ENCODE results near the gene DCDC2B. TPM values are rescaled to one million over a fixed set of nuclear protein-coding genes. Genes with fewer than 3 reads are reported as not detected.

DCDC2B gene
- total RNA-seq, 4 donors from 2014 or later, result not detected

DNA sequence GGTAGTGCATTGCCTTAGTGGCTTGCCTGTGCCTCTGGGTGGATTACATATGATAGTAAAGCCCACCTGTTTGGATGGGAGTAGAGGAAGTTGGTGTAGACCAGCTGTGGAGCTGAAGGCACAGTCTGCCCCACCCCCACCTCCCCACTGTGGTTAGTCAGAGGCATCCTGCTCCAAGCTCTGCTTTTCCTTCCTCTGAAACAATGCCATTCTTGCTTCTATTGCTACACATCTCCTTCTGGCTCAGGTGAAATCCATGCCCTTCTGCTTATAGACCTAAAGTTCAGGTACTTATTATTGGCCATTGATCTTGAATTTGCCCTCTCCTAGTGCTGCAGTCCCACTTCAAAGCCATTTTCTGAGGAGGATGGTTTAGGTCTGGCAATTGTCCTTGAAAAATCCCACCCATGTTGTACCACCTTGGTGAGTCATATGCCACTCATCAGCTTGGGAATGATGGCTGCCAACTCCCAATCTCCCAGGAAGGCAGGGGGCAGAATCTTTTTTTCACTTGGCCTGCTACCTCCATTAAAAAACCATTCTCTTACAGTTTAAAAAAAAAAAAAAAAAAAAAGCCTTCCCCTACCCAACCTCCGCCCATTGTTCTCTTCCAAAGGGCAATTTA is 36.2 kb upstream of the DCDC2B start:
- ATAC-seq (no peak), DNase-seq (peak in 1 of 2 donors; percentile 4)
- Histone ChIP-seq H3K4me3 (no peak overlapping the region), H3K36me3 (peaks cover 0 to 64% of the 10 kb centered on the region in 2 donors), H3K27ac (no peak overlapping the region), H3K4me1 (no peaks in the 10 kb centered on the region), H3K9me3 (no peaks in the 10 kb centered on the region), H3K27me3 (no peaks in the 10 kb centered on the region)
- intact Hi-C loops (cut with DNase I; ENCODE audit: low total_unique reads), result no loop called here
- TF ChIP-seq POLR2A (IDR thresholded peaks at IDR 0.05), result no peak
- TF ChIP-seq, protein P1, sequence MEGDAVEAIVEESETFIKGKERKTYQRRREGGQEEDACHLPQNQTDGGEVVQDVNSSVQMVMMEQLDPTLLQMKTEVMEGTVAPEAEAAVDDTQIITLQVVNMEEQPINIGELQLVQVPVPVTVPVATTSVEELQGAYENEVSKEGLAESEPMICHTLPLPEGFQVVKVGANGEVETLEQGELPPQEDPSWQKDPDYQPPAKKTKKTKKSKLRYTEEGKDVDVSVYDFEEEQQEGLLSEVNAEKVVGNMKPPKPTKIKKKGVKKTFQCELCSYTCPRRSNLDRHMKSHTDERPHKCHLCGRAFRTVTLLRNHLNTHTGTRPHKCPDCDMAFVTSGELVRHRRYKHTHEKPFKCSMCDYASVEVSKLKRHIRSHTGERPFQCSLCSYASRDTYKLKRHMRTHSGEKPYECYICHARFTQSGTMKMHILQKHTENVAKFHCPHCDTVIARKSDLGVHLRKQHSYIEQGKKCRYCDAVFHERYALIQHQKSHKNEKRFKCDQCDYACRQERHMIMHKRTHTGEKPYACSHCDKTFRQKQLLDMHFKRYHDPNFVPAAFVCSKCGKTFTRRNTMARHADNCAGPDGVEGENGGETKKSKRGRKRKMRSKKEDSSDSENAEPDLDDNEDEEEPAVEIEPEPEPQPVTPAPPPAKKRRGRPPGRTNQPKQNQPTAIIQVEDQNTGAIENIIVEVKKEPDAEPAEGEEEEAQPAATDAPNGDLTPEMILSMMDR (IDR thresholded peaks at IDR 0.05 in 4 of 5, conservative IDR thresholded peaks at IDR 0.05 in 1 of 5), result no peak
- in situ Hi-C loops (cut with MboI; ENCODE audit: low sequenced_read_pairs in 4 of 4), result no loop called here

DNA sequence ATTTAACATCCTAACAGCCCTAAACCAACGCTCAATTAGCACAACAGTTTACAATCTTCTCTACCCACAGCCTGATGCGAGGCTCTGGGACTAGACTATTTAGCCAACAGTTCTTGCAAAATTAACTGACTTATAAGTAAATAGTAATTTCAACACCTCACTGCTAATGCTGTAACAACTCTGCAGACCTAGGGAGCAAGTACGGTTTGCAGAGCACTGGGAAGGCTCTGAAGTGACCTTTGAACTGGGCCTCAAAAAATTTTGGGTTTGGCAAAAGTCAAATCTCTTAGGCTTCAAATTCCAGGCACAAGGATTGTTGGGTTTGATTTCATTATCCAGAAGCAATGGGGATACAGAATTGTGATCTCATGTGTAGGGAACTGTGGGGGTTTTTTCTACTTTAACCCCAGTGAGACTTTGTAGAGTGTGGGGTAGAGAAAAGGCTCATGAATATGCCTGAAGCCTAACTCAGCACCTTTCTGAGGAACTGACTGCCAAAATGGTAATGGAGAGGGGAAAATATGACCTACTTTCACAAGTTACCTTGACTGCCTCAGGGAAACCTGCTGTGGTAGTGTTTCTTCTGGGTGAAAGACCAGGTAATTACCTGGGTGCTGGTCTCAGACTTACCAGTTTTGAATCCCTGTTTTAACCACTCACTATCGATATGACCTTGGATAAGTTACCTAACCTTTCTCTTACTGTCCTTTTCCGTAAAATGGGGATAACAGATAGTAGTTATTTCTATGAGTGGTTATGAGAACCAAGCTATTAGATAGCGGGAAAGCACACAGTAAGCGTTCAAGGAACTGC is 30.3 kb upstream of the DCDC2B start:
- peak in 1 of 2 donors; percentile 5 for DNase-seq
- Histone ChIP-seq H3K4me3 (peak overlapping the region; percentile 69 to 84 (median 76)), H3K9me3 (no peaks in the 10 kb centered on the region), H3K36me3 (peaks cover 0 to 28% of the 10 kb centered on the region in 2 donors), H3K4me1 (peaks cover 26 to 30% of the 10 kb centered on the region in 2 donors), H3K27me3 (no peaks in the 10 kb centered on the region), H3K27ac (peak overlapping the region; percentile 92 to 98 (median 94))
- no peak for ATAC-seq
- in situ Hi-C loops (cut with MboI; ENCODE audit: low sequenced_read_pairs in 4 of 4) (no loop called here), intact Hi-C loops (cut with DNase I; ENCODE audit: low total_unique reads) (loop anchor here (2.0 to 5.0 kb wide), 2 partner anchors 22 to 71 kb away; partner anchors contain the start of genes CCDC28B and KPNA6)
- TF ChIP-seq POLR2A (IDR thresholded peaks at IDR 0.05), result no peak
- TF ChIP-seq, protein P1 (IDR thresholded peaks at IDR 0.05 in 4 of 5, conservative IDR thresholded peaks at IDR 0.05 in 1 of 5), result no peak

DNA sequence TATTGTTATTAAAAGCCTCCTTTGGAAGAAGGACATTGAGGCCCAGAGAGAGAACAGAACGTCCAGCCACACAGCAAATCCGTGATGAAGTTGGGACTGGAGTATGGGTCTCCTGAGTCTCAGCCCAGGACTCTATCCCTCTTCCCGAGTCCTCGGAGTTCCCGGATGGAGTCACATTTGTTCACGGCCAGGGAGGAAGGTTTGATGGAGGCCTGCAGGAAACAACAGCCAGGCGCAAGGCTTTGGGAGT is 29.8 kb upstream of the DCDC2B start:
- DNase-seq (no peak), ATAC-seq (peak; percentile 8 to 40)
- TF ChIP-seq POLR2A (IDR thresholded peaks at IDR 0.05), result no peak
- TF ChIP-seq, protein P1 (IDR thresholded peaks at IDR 0.05 in 4 of 5, conservative IDR thresholded peaks at IDR 0.05 in 1 of 5), result no peak
- H3K27me3 ChIP-seq, result no peaks in the 10 kb centered on the region
- intact Hi-C loops (cut with DNase I; ENCODE audit: low total_unique reads) (loop anchor here (2.0 to 5.0 kb wide), 2 partner anchors 22 to 72 kb away; partner anchors contain the start of genes CCDC28B and KPNA6), in situ Hi-C loops (cut with MboI; ENCODE audit: low sequenced_read_pairs in 4 of 4) (no loop called here)
- peaks cover 28 to 35% of the 10 kb centered on the region in 2 donors for H3K4me1 ChIP-seq
- H3K27ac ChIP-seq, result peak overlapping the region; percentile 92 to 98 (median 94)
- H3K4me3 ChIP-seq, result peak overlapping the region; percentile 69 to 84 (median 76)
- H3K36me3 ChIP-seq, result peaks cover 0 to 31% of the 10 kb centered on the region in 2 donors
- no peaks in the 10 kb centered on the region for H3K9me3 ChIP-seq

DNA sequence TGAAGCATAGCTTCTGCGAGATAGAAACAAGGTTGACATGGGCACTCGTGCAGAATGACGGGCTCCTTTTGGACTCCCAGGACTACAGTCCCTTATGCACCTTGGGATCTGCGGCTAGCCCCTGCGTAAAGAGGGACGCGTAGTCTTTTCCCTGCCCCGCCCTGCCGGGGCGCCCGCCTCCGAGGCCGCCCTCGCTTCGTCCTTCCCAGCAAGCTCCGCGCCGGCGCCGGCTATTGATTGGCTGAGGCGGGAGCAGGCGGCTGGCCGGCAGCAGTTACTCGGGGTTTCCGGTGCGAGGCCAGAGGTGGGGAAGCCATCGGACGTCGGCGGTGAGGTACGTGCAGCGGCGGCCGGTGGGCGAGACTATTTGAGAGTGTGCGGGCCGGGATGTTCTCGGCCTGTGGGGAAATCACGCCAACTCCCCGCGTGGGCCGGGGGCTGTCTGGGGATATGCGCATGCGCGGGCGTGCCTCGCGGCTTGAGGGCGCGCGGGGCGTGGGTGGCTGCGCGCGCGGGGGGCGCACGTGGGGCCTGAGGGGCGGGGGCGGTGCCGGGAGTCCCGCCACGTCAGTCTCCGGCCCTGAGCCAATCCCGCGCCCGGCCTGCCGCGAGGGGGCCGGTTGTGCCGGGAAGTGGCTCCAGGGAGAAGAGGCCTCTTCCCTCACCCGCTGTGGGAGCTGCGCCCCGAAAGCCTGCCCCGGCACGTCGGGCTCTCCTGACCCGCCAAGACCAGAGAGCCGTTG is 29.3 kb upstream of the DCDC2B start, which contains the start of gene TXLNA:
TXLNA (plus strand) TSS at position 233 of the 743 bp plus-strand sequence. CDS start 671 bp downstream, outside the sequence.
- Histone ChIP-seq H3K9me3 (no peaks in the 10 kb centered on the region), H3K36me3 (peaks cover 0 to 33% of the 10 kb centered on the region in 2 donors), H3K4me1 (peaks cover 33 to 40% of the 10 kb centered on the region in 2 donors), H3K27ac (peak within 1 kb of the TSS; percentile 92 to 98 (median 94)), H3K4me3 (peak within 1 kb of the TSS; percentile 69 to 84 (median 76)), H3K27me3 (no peaks in the 10 kb centered on the region)
- TF ChIP-seq POLR2A (IDR thresholded peaks at IDR 0.05), result peak; percentile 72 to 75
- TF ChIP-seq, protein P1 (IDR thresholded peaks at IDR 0.05 in 4 of 5, conservative IDR thresholded peaks at IDR 0.05 in 1 of 5), result peak in 2 of 5 experiments; percentile 15 to 39
- intact Hi-C loops (cut with DNase I; ENCODE audit: low total_unique reads) (loop anchor here (2.0 to 5.0 kb wide), 2 partner anchors 21 to 72 kb away; partner anchors contain the start of genes CCDC28B and KPNA6), in situ Hi-C loops (cut with MboI; ENCODE audit: low sequenced_read_pairs in 4 of 4) (no loop called here)
- DNase-seq (peak; percentile 90 to 92), ATAC-seq (peak; percentile 88 to 91)

Data from gastrocnemius medialis (tissue), 4 donors.